ENCODE data around the gene ABHD17A. TPM values are rescaled to one million over a fixed set of nuclear protein-coding genes. Genes with fewer than 3 reads are reported as not detected.
"Not testable (repeated sequence)": the region's sequence is repeated elsewhere in the genome, so short reads cannot be mapped to it uniquely, and the experiment has no call there.

Gene ABHD17A
- total RNA-seq, 1 experiment from 2014 or later = 60.7 TPM

DNA sequence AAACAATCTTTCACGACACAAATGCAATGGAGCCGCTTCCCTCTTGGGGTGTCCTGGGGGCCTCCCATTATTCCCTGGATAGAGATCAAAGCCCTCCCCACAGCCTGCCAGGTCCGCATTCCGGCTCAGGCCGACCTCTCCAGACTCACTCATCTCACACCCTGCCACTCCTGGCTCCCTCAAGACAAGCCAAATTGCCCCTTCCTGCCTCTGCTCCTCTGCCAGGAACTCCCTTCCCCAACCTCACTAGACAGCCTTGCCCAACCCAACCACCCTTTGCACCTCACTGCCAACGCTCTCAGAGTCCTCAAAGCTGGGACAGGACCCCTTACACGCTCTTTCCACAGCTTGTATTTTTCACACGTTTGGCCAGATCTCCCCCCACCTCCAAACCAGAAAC, 1.5 kb downstream of the ABHD17A start (continued):
- TF ChIP-seq, protein P1, sequence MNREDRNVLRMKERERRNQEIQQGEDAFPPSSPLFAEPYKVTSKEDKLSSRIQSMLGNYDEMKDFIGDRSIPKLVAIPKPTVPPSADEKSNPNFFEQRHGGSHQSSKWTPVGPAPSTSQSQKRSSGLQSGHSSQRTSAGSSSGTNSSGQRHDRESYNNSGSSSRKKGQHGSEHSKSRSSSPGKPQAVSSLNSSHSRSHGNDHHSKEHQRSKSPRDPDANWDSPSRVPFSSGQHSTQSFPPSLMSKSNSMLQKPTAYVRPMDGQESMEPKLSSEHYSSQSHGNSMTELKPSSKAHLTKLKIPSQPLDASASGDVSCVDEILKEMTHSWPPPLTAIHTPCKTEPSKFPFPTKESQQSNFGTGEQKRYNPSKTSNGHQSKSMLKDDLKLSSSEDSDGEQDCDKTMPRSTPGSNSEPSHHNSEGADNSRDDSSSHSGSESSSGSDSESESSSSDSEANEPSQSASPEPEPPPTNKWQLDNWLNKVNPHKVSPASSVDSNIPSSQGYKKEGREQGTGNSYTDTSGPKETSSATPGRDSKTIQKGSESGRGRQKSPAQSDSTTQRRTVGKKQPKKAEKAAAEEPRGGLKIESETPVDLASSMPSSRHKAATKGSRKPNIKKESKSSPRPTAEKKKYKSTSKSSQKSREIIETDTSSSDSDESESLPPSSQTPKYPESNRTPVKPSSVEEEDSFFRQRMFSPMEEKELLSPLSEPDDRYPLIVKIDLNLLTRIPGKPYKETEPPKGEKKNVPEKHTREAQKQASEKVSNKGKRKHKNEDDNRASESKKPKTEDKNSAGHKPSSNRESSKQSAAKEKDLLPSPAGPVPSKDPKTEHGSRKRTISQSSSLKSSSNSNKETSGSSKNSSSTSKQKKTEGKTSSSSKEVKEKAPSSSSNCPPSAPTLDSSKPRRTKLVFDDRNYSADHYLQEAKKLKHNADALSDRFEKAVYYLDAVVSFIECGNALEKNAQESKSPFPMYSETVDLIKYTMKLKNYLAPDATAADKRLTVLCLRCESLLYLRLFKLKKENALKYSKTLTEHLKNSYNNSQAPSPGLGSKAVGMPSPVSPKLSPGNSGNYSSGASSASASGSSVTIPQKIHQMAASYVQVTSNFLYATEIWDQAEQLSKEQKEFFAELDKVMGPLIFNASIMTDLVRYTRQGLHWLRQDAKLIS (CRISPR knock-in tag; IDR thresholded peaks at IDR 0.05; ENCODE audit: borderline replicate concordance) = no peak
- TF ChIP-seq CREB1 (CRISPR knock-in tag; IDR thresholded peaks at IDR 0.05) = no peak
- no peak for TF ChIP-seq TCF7 (CRISPR knock-in tag; IDR thresholded peaks at IDR 0.05; ENCODE audit: low read depth)
- no peak for TF ChIP-seq NR3C1 (CRISPR knock-in tag; conservative IDR thresholded peaks at IDR 0.05; ENCODE audit: low read depth)
- TF ChIP-seq ZNF263 (CRISPR knock-in tag; IDR thresholded peaks at IDR 0.05; ENCODE audit: low read depth) = no peak
- TF ChIP-seq, protein P2, sequence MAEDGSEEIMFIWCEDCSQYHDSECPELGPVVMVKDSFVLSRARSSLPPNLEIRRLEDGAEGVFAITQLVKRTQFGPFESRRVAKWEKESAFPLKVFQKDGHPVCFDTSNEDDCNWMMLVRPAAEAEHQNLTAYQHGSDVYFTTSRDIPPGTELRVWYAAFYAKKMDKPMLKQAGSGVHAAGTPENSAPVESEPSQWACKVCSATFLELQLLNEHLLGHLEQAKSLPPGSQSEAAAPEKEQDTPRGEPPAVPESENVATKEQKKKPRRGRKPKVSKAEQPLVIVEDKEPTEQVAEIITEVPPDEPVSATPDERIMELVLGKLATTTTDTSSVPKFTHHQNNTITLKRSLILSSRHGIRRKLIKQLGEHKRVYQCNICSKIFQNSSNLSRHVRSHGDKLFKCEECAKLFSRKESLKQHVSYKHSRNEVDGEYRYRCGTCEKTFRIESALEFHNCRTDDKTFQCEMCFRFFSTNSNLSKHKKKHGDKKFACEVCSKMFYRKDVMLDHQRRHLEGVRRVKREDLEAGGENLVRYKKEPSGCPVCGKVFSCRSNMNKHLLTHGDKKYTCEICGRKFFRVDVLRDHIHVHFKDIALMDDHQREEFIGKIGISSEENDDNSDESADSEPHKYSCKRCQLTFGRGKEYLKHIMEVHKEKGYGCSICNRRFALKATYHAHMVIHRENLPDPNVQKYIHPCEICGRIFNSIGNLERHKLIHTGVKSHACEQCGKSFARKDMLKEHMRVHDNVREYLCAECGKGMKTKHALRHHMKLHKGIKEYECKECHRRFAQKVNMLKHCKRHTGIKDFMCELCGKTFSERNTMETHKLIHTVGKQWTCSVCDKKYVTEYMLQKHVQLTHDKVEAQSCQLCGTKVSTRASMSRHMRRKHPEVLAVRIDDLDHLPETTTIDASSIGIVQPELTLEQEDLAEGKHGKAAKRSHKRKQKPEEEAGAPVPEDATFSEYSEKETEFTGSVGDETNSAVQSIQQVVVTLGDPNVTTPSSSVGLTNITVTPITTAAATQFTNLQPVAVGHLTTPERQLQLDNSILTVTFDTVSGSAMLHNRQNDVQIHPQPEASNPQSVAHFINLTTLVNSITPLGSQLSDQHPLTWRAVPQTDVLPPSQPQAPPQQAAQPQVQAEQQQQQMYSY (CRISPR knock-in tag; IDR thresholded peaks at IDR 0.05) = no peak
- TF ChIP-seq ZNF219 (CRISPR knock-in tag; IDR thresholded peaks at IDR 0.05; ENCODE audit: borderline replicate concordance) = no peak
- no peak for TF ChIP-seq ZBTB21 (CRISPR knock-in tag; IDR thresholded peaks at IDR 0.05; ENCODE audit: borderline replicate concordance)

DNA sequence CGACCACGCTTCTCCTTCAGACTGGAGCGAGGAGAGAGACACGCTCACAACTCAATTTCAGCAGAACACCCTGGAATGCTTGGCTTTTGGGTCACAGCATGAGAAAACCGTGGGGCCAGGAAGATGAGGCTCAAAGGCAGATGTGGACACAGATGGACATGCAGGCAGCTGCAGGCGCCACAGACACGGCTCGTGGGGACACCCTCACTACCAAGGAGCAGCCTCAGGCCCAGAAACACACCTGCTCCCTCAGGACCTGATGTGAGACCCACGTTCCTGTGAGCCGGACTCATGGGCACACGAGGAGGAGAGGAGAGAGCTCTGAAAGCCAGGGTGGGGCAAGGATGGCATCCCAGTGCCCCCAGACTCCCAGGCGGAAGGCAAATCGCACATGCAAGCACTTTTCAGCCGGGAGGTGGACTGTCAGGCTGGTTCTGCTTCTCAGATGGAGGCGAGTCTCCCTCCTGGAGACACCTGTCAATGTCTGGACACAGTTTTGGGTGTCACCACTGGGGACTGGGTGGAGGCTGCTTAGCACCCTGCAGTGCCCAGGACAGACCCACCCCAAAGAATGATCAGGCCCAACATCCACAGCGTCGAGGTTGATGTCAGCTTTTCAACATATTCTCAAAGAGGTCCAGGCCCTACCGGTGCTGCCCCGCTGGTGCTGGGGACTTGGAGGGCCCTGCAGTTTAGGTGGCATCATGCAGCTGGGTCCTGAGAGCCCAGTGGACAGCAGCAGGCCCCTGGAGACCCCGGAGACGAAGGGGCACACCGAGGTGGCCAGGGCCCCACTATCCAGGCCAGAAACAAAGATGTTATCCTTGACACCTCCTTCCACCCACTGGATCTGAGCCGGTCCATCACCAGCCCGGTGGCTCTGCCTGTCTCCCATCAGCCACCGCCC, 2.3 kb downstream of the ABHD17A start:
- Mint-ChIP-seq H3K9me3 (no peaks in the 10 kb centered on the region), H3K27me3 (ENCODE audit: low read depth) (peaks cover 2% of the 10 kb centered on the region; the same call in 1 of the 2 replicates), H3K36me3 (no peaks in the 10 kb centered on the region), H3K4me3 (peak overlapping the region; percentile 98), H3K27ac (peak overlapping the region; percentile 83), H3K4me1 (peaks cover 27% of the 10 kb centered on the region)
- ChIA-PET POLR2A (no interaction called here), CTCF (no interaction called here)
- ATAC-seq = no peak
- DNase-seq (ENCODE audit: low spot score) = no peak
- no peak for TF ChIP-seq CREB1 (CRISPR knock-in tag; IDR thresholded peaks at IDR 0.05)
- 0 out of 2 replicates have a peak, but pooled peaks have one; percentile 46 for TF ChIP-seq FOXP1 (CRISPR knock-in tag; IDR thresholded peaks at IDR 0.05; ENCODE audit: borderline replicate concordance)

DNA sequence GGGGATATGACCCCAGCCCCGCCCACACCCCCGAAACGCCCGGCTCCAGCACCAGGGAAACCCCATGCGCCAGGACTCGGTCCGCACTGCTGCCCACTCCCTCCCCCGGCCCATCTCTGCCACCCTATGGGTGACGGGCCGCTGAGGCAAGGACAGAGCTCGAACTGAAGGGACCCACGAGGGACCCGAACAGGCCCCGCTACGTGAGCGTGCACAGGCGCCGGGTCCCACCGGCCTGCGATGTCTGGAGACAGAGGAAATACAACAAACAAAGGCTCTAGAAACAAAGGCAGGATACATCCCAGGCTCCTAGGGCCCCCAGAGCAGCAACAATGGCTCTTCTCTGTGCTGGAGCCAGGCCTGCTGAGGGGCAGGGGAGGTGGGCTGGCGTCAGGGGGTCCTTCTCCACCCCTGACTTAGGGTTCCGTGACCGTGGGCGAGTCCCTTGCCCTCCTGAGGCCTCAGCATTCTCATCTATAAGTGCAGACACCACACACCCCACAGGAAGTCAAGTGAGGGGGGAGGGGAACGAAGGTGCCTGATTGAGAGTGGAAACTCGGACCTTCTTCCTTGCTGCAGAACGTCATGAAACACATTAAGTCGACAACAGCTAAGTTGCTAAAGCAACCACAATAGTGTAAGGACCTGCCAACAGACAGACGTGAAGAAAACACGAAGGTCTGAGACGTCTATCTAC, 3.1 kb downstream of the ABHD17A start:
- CTCF ChIA-PET = interaction anchor here (0.6 to 1.3 kb wide), 2 partner anchors 18 to 845 kb away, joined by 3 to 8 read pairs; no protein-coding TSS in a partner anchor
- ATAC-seq (no peak), DNase-seq (ENCODE audit: low spot score) (no peak)
- H3K4me1 Mint-ChIP-seq = peaks cover 23% of the 10 kb centered on the region
- peak overlapping the region; percentile 98 for H3K4me3 Mint-ChIP-seq
- POLR2A ChIA-PET = no interaction called here
- H3K27me3 Mint-ChIP-seq (ENCODE audit: low read depth) = peaks cover 2% of the 10 kb centered on the region; the same call in 1 of the 2 replicates
- no peaks in the 10 kb centered on the region for H3K36me3 Mint-ChIP-seq
- TF ChIP-seq NR3C1 (CRISPR knock-in tag; conservative IDR thresholded peaks at IDR 0.05; ENCODE audit: low read depth) = no peak
- no peak for TF ChIP-seq GABPB1 (CRISPR knock-in tag; IDR thresholded peaks at IDR 0.05)
- no peaks in the 10 kb centered on the region for H3K9me3 Mint-ChIP-seq
- H3K27ac Mint-ChIP-seq = peak overlapping the region; percentile 83

DNA sequence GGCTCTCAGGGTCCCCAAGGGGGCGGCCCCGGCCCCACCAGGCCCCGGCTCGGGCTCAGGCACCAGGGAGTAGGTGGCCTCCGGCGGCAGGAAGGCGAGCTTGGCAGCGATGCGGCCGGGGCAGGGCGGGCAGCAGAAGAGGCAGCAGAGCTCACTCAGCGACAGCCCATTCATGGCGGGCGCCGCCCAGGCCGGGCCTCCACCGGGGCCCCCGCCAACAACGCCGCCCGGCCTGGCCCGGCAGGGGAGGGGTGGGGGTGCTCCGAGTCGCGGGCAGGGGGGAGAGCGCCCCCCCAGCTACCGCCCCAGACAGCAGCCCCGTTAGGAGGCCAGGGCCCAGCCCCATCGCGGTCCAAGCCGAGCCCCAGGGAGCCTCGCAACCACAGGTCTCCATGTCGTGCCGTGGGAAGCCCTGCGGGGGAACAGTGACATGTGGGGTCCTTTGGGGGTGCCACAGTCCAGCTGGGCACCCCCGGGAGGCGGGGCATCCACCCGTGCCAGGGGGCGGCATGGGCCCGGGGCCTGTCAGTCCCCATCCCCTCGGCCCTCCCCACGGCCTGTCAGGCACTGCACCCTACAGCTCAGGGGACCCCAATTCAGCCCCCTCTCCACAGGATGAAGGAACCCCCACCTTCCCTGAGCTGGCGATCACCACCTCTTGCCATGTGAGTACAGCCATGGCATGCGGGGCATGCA, 3.8 kb downstream of the ABHD17A start:
- DNase-seq (ENCODE audit: low spot score); H3K4me3 Mint-ChIP-seq; ATAC-seq; POLR2A ChIA-PET; H3K27ac Mint-ChIP-seq; H3K36me3 Mint-ChIP-seq; H3K9me3 Mint-ChIP-seq; H3K27me3 Mint-ChIP-seq (ENCODE audit: low read depth): not testable (repeated sequence)
- H3K4me1 Mint-ChIP-seq = peaks cover 20% of the 10 kb centered on the region
- CTCF ChIA-PET = interaction anchor here (1.3 kb wide), 1 partner anchor 17 kb away, joined by 8 read pairs; no protein-coding TSS in a partner anchor
